HepG2 (cell line): ENCODE data around the gene FSCN2. TPM values are rescaled to one million over a fixed set of nuclear protein-coding genes. Genes with fewer than 3 reads are reported as not detected.

Source experiments
- CC2D1A ChIP-seq: sonication (generic); formaldehyde crosslinking; IDR thresholded peaks from 2 replicates; pipeline ENCODE4 v1.8.1; 2023; ENCODE audit warnings: mild to moderate bottlenecking, missing genetic modification reagents
- CREM ChIP-seq, 2 experiments: sonication (generic) in 1 of 2; formaldehyde crosslinking in 1 of 2; IDR thresholded peaks; 2 replicates each; pipeline versions ENCODE4 v1.4.0 to v1.6.1; 2016 to 2020; ENCODE audit warnings: antibody characterized with exemption in 1 of 2, mild to moderate bottlenecking in 1 of 2, missing genetic modification reagents in 1 of 2
- ETV6 ChIP-seq: sonication (generic); formaldehyde crosslinking; conservative IDR thresholded peaks from 2 replicates; pipeline ENCODE4 v1.4.0; 2020; ENCODE audit warnings: missing genetic modification reagents
- HMG20B ChIP-seq: conservative IDR thresholded peaks from 2 replicates; pipeline ENCODE4 v1.6.1; 2016; ENCODE audit warnings: missing genetic modification reagents, missing compliant biosample characterization
- MEF2D ChIP-seq: sonication (generic); formaldehyde crosslinking; IDR thresholded peaks from 2 replicates; pipeline ENCODE4 v1.5.1; 2020; ENCODE audit warnings: mild to moderate bottlenecking, missing genetic modification reagents
- MEIS2 ChIP-seq: sonication (generic); formaldehyde crosslinking; IDR thresholded peaks from 2 replicates; pipeline ENCODE4 v1.9.0; 2021; ENCODE audit warnings: mild to moderate bottlenecking, missing genetic modification reagents
- NR0B2 ChIP-seq: sonication (generic); formaldehyde crosslinking; IDR thresholded peaks from 2 replicates; pipeline ENCODE4 v1.4.0; 2020; ENCODE audit warnings: mild to moderate bottlenecking, missing genetic modification reagents
- POLR2G ChIP-seq: fragments of 200-400 bp; formaldehyde crosslinking; IDR thresholded peaks from 2 replicates; pipeline ENCODE4 v1.6.1; 2018; ENCODE audit warnings: mild to moderate bottlenecking, low read depth, low read length, moderate library complexity
- RFX1 ChIP-seq: fragments of 450-650 bp; IDR thresholded peaks from 2 replicates; pipeline ENCODE4 v1.6.1; 2017
- TGIF2 ChIP-seq: IDR thresholded peaks from 2 replicates; pipeline ENCODE4 v1.6.1; 2016; ENCODE audit warnings: control low read depth, missing compliant biosample characterization
- THRA ChIP-seq: sonication (generic); formaldehyde crosslinking; IDR thresholded peaks from 2 replicates; pipeline ENCODE4 v1.4.0; 2020; ENCODE audit warnings: missing genetic modification reagents, borderline replicate concordance
- TOE1 ChIP-seq: sonication (generic); formaldehyde crosslinking; IDR thresholded peaks from 2 replicates; pipeline ENCODE4 v1.4.0; 2020; ENCODE audit warnings: mild to moderate bottlenecking, missing genetic modification reagents
- ZBTB26 ChIP-seq: IDR thresholded peaks from 2 replicates; pipeline ENCODE4 v1.6.1; 2016; ENCODE audit warnings: missing compliant biosample characterization, missing genetic modification reagents, borderline replicate concordance
- ZNF329 ChIP-seq: sonication (generic); formaldehyde crosslinking; IDR thresholded peaks from 2 replicates; pipeline ENCODE4 v1.9.0; 2021; ENCODE audit warnings: low read depth, mild to moderate bottlenecking, missing genetic modification reagents
- ZNF431 ChIP-seq: sonication (generic); formaldehyde crosslinking; IDR thresholded peaks from 2 replicates; pipeline ENCODE4 v1.9.0; 2022; ENCODE audit warnings: missing genetic modification reagents, low read depth, mild to moderate bottlenecking, borderline replicate concordance
- ZNF468 ChIP-seq: sonication (generic); formaldehyde crosslinking; IDR thresholded peaks from 2 replicates; pipeline ENCODE4 v1.8.0; 2022; ENCODE audit warnings: mild to moderate bottlenecking, moderate library complexity, missing genetic modification reagents
- ZNF552 ChIP-seq: sonication (generic); formaldehyde crosslinking; IDR thresholded peaks from 2 replicates; pipeline ENCODE4 v1.9.0; 2022; ENCODE audit warnings: missing genetic modification reagents, mild to moderate bottlenecking, borderline replicate concordance
- ZNF614 ChIP-seq: IDR thresholded peaks from 2 replicates; pipeline ENCODE4 v1.6.1; 2018; ENCODE audit warnings: missing biosample characterization, missing genetic modification reagents, inconsistent platforms, borderline replicate concordance
- ZNF710 ChIP-seq: sonication (generic); formaldehyde crosslinking; IDR thresholded peaks from 2 replicates; pipeline ENCODE4 v1.5.0; 2020; ENCODE audit warnings: mild to moderate bottlenecking, missing genetic modification reagents, borderline replicate concordance
- ZNF749 ChIP-seq: sonication (generic); formaldehyde crosslinking; IDR thresholded peaks from 2 replicates; pipeline ENCODE4 v1.8.0; 2022; ENCODE audit warnings: mild to moderate bottlenecking, missing genetic modification reagents, moderate library complexity, borderline replicate concordance
- ZNF770 ChIP-seq: sonication (generic); formaldehyde crosslinking; IDR thresholded peaks from 2 replicates; pipeline ENCODE4 v1.5.0; 2020; ENCODE audit warnings: mild to moderate bottlenecking, missing genetic modification reagents
- ZNF776 ChIP-seq: sonication (generic); formaldehyde crosslinking; IDR thresholded peaks from 2 replicates; pipeline ENCODE4 v1.4.0; 2020; ENCODE audit warnings: mild to moderate bottlenecking, missing genetic modification reagents
- ZNF816 ChIP-seq: sonication (generic); formaldehyde crosslinking; IDR thresholded peaks from 2 replicates; pipeline ENCODE4 v1.8.0; 2022; ENCODE audit warnings: missing genetic modification reagents, mild to moderate bottlenecking, borderline replicate concordance
- ZNF83 ChIP-seq: sonication (generic); formaldehyde crosslinking; IDR thresholded peaks from 2 replicates; pipeline ENCODE4 v1.4.0; 2020; ENCODE audit warnings: missing genetic modification reagents, mild to moderate bottlenecking, borderline replicate concordance
- ZNF850 ChIP-seq: sonication (generic); formaldehyde crosslinking; conservative IDR thresholded peaks from 2 replicates; pipeline ENCODE4 v1.9.0; 2021; ENCODE audit warnings: mild to moderate bottlenecking, missing genetic modification reagents
- ZNF879 ChIP-seq: sonication (generic); formaldehyde crosslinking; IDR thresholded peaks from 2 replicates; pipeline ENCODE4 v1.8.1; 2023; ENCODE audit warnings: missing genetic modification reagents
- polyA plus RNA-seq, 8 experiments: library from polyadenylated mRNA; depleted of rRNA in 3 of 8; stranded (reverse) in 7 of 8; unstranded in 1 of 8; fragments of >200 nt; fragmentation: Illumina TruSeq in 4 of 8; extraction: Trizol in 4 of 8; gene quantifications; 2 replicates each; pipeline versions ENCODE4 v1.2.1 to v1.2.3, GENCODE V29; 2011 to 2016; ENCODE audit warnings: low read depth in 4 of 8, missing spikeins in 1 of 8, mixed read lengths in 1 of 8; ENCODE audit not compliant: insufficient read depth in 1 of 8
- total RNA-seq, 5 experiments: library from RNA; depleted of rRNA; stranded (reverse); fragments of >200 nt; fragmentation: Illumina TruSeq; extraction: Trizol; gene quantifications; 2 replicates each; pipeline ENCODE4 v1.2.3, GENCODE V29; 2016; ENCODE audit warnings: low read depth in 1 of 5

The FSCN2 gene
- total and polyA plus RNA-seq, 2 of the 13 experiments (the other 11 are each of a cell fraction or from before 2014, with no cell fraction given): 0.09 TPM; not detected in 1

- TF ChIP-seq ETV6 (CRISPR knock-in tag): no peak
- TF ChIP-seq ZNF83 (CRISPR knock-in tag): no peak
- no peak for TF ChIP-seq ZNF468 (CRISPR knock-in tag)
- no peak for TF ChIP-seq HMG20B (CRISPR knock-in tag)
- TF ChIP-seq MEF2D: no peak
- no peak for TF ChIP-seq POLR2G
- no peak for TF ChIP-seq THRA (CRISPR knock-in tag)
- TF ChIP-seq CREM (IDR thresholded peaks at IDR 0.05): no peak
- no peak for TF ChIP-seq CREM (CRISPR knock-in tag; IDR thresholded peaks at IDR 0.05)
- TF ChIP-seq MEIS2 (CRISPR knock-in tag): no peak
- TF ChIP-seq ZNF710 (CRISPR knock-in tag): no peak
- no peak for TF ChIP-seq ZNF879
- 0 out of 2 replicates have a peak, but pooled peaks have one; percentile 25 for TF ChIP-seq ZNF816 (CRISPR knock-in tag)
- TF ChIP-seq ZNF850 (CRISPR knock-in tag): no peak
- no peak for TF ChIP-seq TGIF2 (CRISPR knock-in tag)
- TF ChIP-seq NR0B2: no peak
- 0 out of 2 replicates have a peak, but pooled peaks have one; percentile 9 for TF ChIP-seq ZNF749 (CRISPR knock-in tag)
- TF ChIP-seq TOE1: no peak
- peak; percentile 52; the same call in 1 of the 2 replicates for TF ChIP-seq ZNF431 (CRISPR knock-in tag)
- no peak for TF ChIP-seq ZNF776 (CRISPR knock-in tag)
- no peak for TF ChIP-seq ZBTB26
- TF ChIP-seq ZNF552 (CRISPR knock-in tag): no peak
- TF ChIP-seq ZNF770 (CRISPR knock-in tag): no peak
- TF ChIP-seq ZNF614: no peak
- no peak for TF ChIP-seq CC2D1A (CRISPR knock-in tag)
- TF ChIP-seq ZNF329 (CRISPR knock-in tag): no peak
- no peak for TF ChIP-seq RFX1
Measured at GRCh38 chr17:81511554-81511803, 16.7 kb upstream of the FSCN2 start (continued).
